Measurements from ENCODE around the gene ALKBH6.

The ALKBH6 gene

GRCh38 chr19:36030264-36031148 lies 16.5 kb upstream of the ALKBH6 start:
- no peak for DNase-seq

GRCh38 chr19:36028313-36029041 lies 14.5 kb upstream of the ALKBH6 start:
- DNase-seq: no peak

GRCh38 chr19:36027696-36028095 lies 13.7 kb upstream of the ALKBH6 start:
- DNase-seq: no peak

GRCh38 chr19:36026091-36026876 lies 12.3 kb upstream of the ALKBH6 start:
- no peak for DNase-seq

GRCh38 chr19:36025541-36025940 lies 11.5 kb upstream of the ALKBH6 start:
- no peak for DNase-seq

DNA sequence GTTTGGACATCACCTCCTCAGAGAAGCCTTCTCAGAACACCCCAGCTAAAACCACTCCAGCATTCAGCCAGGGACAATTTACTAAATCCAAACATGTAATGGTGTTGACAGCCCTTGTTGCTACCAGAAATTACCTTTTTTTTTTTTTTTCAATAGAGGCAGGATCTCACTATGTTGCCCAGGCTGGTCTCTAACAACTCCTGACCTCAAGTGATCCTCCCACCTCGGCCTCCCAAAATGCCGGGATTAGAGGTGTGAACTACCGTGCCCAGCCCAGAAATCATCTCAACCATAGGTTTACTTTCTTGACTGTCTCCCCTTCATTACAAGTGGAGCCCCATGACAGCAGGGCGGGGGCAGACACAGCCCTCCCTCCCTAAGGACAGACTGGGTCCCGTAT lies 9.4 kb upstream of the ALKBH6 start:
- DNase-seq: no peak

DNA sequence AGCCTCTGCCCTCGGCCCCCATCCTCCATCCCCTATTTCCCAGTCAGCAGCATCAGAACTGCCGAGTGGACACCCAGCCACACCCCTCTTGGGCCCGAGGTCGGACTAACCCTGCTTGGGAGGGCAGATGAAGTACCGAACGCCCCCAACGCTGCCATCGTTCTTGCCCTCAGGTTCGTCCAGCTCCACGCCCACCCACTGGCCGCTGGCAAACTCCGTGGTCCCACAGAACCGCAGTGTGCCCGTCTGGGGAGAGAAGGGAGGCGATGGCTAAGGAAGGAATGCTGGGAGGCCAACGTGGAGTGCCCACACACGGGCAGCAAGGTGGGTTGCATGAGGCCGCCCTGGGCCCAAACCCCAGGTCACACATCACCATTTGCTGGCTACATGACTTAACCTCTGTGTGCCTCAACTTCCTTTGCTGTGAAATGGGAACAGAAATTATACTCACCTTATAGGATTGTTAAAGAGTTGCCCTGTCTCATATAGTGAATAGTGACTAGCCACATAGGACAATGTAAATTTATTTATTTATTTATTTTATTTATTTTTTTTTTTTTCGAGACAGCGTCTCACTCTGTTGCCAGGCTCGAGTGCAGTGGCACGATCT lies 5.2 kb upstream of the ALKBH6 start:
- no peak for DNase-seq

GRCh38 chr19:36013280-36014011 lies 567 bp downstream of the ALKBH6 start:
- DNase-seq: no peak

GRCh38 chr19:36010402-36010801 lies 3.6 kb downstream of the ALKBH6 start:
- no peak for DNase-seq

- DNase-seq: no peak
These were observed 4.2 kb downstream of the ALKBH6 start for GRCh38 chr19:36009633-36010379.

- no peak for DNase-seq
These were observed 4.8 kb downstream of the ALKBH6 start for GRCh38 chr19:36009220-36009619.

DNA sequence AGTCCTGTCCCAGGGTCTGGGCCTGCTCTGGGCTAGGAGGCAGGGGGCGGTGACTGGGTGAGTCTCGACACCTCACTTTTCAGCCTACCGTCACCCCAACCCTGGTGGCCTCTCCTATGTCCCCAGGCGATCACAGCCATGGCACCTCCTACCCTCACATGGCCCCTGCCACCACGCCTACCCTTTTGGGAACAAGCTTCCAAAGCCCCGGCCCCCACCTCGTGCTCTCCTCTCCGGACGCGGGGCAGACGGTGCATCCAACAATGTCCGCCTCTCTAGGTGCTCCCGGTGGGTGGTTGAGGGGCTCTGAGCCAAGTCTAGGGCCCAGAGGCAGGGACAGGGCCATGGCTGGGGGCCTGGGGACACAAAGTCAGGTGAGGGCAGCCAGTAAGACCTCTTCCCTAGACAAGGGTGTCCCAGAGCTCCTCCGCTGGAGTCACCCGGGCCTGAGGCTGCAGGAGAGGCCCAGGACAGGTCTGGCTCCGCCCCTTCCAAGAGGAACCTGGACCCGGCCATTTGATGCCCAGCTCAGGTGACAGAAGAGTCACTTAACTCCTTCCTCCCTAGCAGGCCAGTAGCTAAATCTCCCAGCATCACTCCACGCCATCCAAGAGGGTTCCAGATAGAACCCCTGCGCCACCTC lies 5.6 kb downstream of the ALKBH6 start, which contains the start of gene SYNE4:
TSS of gene SYNE4 (minus strand) at position 478 of the 643 bp plus-strand sequence. CDS start at position 346, 132 bp downstream.
- DNase-seq: no peak

- DNase-seq: no peak
These were observed 7.1 kb downstream of the ALKBH6 start for GRCh38 chr19:36006955-36007354.

DNA sequence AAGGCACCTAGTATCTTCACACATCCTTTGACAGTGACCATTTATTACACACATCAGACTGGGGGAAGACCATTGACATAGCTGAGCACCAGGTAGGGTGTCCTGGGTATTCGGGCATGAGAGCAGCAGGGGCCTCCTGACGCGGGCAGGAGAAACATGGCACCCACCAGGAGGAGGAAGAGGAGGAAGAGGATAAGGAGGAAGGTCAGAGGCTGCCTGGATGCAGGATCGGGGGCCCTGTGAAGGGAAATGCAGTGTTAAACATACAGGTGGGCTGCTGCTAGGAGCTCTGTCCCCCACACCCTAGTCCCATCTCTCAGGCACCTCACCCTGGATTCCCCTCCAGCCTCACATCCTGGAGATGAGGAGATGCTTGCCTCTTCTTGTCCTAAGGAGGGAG lies 10.7 kb downstream of the ALKBH6 start:
- no peak for DNase-seq

GRCh38 chr19:36001605-36002004 lies 12.4 kb downstream of the ALKBH6 start:
- no peak for DNase-seq

- no peak for DNase-seq
These were observed 17.2 kb downstream of the ALKBH6 start for GRCh38 chr19:35996777-35997176.

DNA sequence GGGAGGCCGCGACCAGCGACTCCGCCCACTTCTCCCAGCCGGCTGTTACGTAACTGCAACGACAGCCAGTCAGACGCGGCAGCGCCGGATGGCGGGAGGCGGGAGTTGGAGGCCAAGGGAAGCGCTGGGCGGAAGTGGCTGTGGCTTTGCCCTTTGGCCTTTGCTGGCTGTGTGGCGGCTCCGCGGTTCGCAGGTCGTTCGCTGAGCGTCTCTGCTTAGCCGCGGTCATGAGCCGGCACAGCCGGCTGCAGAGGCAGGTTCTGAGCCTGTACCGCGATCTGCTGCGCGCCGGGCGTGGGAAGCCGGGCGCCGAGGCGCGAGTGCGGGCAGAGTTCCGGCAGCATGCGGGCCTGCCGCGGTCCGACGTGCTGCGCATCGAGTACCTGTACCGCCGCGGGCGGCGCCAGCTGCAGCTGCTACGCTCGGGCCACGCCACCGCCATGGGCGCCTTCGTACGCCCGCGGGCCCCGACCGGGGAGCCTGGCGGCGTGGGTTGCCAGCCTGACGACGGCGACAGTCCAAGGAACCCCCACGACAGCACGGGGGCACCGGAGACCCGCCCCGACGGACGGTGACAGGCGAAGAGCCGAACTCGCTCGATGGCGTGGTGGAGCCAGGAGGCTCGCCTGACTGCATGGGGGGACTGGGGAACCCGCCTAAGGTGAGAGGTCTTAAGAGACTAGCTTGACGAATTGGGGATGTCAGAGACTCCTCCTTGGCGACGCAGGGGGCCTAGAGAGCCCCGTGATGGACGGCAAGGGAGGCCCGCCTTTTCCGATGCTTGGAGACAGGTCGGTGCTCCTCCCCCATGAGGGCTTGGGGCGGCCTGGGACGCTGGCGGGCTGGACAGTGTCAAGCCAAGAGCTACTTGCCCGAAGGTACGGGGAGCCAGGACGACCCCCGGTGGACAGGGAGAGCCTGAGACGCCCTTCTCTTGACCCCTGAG lies 18.7 kb downstream of the ALKBH6 start, which contains the start of gene SDHAF1:
TSS of gene SDHAF1 (plus strand) at position 141 of the 946 bp plus-strand sequence. CDS start at position 228, 87 bp downstream.
- peak; percentile 87 for DNase-seq

DNA sequence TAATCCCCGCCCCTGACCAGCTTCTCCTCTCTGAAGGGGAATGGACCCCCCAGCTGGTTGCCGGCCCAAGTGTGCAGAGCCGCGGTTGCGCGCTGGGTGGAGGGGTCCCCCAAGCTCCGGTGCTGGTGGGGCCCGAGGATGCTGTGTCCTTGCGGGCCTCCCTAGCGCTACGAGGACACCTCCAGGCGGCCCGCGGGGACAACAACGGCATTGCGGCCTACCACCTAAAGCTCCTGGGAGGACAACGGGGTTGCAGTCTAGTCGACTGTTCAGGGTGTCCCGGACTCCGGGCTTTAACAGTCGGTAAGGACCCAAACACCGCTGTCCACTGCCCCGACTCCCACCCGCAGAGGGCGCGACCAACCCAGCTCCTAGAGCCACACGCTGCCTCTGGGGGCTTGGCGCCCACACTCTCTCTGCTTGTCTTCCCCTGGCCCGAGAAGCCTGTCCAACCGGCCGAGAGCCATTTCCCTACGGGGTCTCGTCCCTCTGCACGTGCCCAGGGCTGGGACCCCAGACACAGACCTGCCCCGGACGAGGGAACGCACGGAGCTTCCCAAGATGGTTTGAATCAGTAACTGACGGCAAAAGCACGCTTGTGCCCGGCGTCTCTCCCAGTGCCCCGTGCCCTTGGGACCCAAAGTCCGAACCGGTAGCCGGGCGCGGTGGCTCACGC lies 20.0 kb downstream of the ALKBH6 start:
- DNase-seq: no peak

Measured in activated T-cell treated with anti-CD3 and anti-CD28 coated beads for 4 hours (primary cell).